SH-SY5Y (cell line): Measurements from ENCODE around the gene PLG.

Source experiments
- GATA2 ChIP-seq: IDR thresholded peaks from 2 replicates; pipeline ENCODE4 v1.6.1; 2011; ENCODE audit warnings: mild to moderate bottlenecking, low read depth, low read length
- GATA3 ChIP-seq: IDR thresholded peaks from 2 replicates; pipeline ENCODE4 v1.6.1; 2011; ENCODE audit warnings: low read depth, mild to moderate bottlenecking, low read length, moderate library complexity

DNA sequence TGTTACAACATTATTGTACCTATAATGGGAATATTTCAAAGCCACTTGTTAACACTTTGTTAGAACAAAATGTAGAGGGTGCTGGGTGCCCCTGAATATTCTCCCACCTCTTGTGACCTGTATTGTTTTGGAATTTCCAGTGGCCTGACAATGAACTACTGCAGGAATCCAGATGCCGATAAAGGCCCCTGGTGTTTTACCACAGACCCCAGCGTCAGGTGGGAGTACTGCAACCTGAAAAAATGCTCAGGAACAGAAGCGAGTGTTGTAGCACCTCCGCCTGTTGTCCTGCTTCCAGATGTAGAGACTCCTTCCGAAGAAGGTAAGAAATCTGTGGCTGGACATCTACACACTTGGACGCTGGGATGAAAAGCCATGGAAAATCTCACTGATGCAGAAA lies 28.9 kb downstream of the PLG start:
- no peak for TF ChIP-seq GATA2
- no peak for TF ChIP-seq GATA3
